ENCODE data around the gene SSBP2.

DNA sequence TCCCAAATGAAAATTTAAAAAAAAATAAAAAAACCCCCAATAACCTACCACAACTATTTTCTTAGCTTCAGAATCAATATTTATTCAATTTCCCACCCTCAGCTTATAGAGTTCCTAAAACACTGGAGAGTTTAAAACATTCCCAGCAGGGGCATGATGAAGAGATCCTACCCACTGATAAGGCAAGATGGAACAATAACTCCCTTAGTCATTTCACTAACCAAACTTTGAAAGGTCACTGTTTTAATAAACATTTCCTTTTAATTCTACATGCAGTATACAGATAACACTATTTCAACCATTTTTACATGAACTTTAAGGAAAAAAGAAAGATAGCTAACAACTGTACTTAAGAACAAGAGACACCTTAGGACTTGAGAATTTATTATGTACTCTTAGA is 322.0 kb downstream of the SSBP2 start:
- TF ChIP-seq, protein P1, sequence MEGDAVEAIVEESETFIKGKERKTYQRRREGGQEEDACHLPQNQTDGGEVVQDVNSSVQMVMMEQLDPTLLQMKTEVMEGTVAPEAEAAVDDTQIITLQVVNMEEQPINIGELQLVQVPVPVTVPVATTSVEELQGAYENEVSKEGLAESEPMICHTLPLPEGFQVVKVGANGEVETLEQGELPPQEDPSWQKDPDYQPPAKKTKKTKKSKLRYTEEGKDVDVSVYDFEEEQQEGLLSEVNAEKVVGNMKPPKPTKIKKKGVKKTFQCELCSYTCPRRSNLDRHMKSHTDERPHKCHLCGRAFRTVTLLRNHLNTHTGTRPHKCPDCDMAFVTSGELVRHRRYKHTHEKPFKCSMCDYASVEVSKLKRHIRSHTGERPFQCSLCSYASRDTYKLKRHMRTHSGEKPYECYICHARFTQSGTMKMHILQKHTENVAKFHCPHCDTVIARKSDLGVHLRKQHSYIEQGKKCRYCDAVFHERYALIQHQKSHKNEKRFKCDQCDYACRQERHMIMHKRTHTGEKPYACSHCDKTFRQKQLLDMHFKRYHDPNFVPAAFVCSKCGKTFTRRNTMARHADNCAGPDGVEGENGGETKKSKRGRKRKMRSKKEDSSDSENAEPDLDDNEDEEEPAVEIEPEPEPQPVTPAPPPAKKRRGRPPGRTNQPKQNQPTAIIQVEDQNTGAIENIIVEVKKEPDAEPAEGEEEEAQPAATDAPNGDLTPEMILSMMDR (IDR thresholded peaks at IDR 0.05), result no peak
- no peak for TF ChIP-seq POLR2A (IDR thresholded peaks at IDR 0.05)
